Activated CD4-positive, alpha-beta T cell treated with anti-CD3 and anti-CD28 coated beads for 1 hour (primary cell): Measurements from ENCODE around the gene DNASE1L1.

Experiments
- DNase-seq: peaks from one replicate; pipeline ENCODE4 v3.0.0-alpha.2; 2020

The DNASE1L1 gene

GRCh38 chrX:154380787-154381186, 28.3 kb downstream of the DNASE1L1 start:
- DNase-seq: no peak

DNA sequence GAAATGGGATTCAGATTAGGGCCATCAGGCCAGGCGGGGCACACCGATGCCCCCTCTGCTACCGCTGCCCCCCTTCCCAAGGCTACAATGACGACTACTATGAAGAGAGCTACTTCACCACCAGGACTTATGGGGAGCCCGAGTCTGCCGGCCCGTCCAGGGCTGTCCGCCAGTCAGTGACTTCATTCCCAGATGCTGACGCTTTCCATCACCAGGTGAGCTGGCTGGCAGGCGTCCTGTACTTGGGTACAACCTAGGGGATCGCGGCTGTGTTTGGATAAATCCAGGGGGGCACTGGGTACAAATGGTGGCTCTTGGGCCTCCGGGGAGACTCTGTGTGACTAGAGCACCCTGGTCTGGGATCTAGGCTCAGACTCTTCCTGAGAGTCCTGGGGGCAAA, 28.9 kb downstream of the DNASE1L1 start:
- DNase-seq: no peak

- DNase-seq: no peak
Measured at GRCh38 chrX:154379569-154379951, 29.5 kb downstream of the DNASE1L1 start.

- peak; percentile 94 for DNase-seq
Measured at GRCh38 chrX:154378799-154379568, 30.1 kb downstream of the DNASE1L1 start, which contains the start of gene EMD. EMD (plus strand) TSS chrX:154379295; CDS start chrX:154379485, 190 bp downstream.

DNA sequence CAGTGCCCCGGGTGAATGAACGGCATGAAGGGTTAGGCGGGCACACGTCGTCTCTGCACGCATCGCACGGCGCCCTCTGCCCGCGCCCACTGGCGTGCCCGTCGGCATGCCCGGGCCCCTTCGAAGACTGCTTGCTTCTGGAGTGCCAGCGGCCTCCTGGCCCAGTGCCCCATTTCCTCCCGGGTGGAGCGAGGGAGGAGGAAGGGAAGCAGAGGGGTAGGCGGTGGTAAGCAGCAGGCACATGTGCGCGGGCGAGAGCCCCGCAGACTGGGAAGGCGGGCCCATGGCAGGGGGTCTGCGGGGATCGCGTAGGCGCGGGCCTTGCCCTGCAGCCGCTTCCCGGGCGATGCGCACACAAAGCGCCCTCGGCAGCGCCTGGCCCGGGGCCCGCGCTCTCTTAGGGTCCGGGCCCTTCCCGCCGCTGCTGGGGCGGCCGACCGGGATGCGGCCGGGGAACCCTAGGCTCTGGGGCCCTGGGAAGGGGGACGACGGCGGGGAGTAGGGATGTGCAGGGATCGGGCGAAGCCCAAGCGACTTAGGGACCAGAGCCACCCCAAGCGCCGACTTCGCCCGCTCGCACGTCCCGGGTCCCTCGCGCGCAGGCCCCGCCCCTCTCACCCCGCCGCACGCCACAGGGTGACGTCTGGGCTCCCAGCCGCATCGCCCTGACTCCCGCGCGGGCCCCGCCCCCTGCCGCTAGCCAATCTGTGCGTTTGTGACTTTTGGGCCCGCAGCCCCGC, 30.8 kb downstream of the DNASE1L1 start:
- DNase-seq: no peak

DNA sequence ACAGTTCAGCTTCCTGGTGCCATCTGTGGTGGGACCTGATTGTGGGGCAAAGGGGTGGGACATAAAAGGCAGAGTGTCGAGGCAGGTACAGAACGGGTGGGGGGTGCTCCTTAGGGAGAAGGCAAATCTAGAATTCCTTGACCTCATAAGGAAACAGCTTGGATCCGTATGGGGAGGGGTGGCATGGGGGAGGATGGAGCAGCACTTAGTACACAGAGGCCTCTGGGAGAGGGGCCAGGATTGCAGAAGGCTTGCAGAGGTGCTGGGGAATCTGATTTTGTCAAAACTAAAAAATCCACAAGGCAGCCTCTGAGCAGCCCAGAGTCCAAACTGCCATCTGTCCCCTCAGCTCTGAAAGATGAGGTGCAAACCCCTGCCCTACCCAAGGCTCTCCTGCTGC, 32.3 kb downstream of the DNASE1L1 start:
- DNase-seq: no peak

- no peak for DNase-seq
Measured at GRCh38 chrX:154375156-154375504, 33.9 kb downstream of the DNASE1L1 start.

GRCh38 chrX:154374313-154375155, 34.5 kb downstream of the DNASE1L1 start, which contains the start of gene FLNA:
FLNA (minus strand) TSS chrX:154374634; CDS start chrX:154371245, 3,389 bp downstream.
- DNase-seq: no peak

GRCh38 chrX:154373340-154374306, 35.4 kb downstream of the DNASE1L1 start:
- DNase-seq: no peak

GRCh38 chrX:154372612-154373022, 36.4 kb downstream of the DNASE1L1 start:
- DNase-seq: no peak

GRCh38 chrX:154371789-154372300, 37.2 kb downstream of the DNASE1L1 start:
- no peak for DNase-seq

DNA sequence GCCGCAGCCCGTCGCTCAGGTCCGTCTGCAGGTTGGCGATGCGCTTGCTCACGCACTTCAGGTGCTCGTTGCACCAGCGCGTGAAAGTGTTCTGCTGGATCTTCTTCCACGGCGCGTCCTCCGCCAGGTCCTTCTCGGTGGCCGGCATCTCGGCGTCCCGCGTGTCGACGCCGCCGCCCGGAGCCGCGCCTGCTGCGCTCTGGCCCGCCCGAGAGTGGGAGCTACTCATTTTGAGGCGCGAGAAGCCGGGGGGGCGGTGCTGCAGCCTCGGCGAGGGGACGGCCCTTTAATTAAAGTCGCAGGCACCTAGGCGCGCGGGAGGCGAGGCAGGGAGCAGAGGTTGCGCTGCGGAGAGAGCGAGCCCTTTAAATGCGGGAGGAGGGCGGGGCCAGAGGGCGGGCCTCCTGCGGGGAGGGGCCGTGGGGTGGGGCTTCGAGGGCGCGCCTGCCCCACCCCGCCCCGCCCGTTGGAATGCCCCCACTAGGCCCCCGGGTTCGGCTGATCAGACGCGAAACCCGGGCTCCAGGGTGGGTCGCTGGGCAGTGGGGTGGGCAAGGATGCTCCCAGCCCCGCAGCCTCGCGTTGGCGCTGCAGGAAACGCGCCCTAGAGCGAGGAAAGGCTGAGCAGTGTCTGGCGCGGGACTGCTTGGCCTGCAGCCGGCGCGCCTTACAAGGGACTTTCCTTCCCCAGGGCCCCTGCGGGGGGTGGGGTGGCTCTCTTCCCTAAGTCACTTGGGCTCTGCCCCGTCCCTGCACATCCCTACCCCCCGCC, 37.9 kb downstream of the DNASE1L1 start:
- peak; percentile 88 for DNase-seq

DNA sequence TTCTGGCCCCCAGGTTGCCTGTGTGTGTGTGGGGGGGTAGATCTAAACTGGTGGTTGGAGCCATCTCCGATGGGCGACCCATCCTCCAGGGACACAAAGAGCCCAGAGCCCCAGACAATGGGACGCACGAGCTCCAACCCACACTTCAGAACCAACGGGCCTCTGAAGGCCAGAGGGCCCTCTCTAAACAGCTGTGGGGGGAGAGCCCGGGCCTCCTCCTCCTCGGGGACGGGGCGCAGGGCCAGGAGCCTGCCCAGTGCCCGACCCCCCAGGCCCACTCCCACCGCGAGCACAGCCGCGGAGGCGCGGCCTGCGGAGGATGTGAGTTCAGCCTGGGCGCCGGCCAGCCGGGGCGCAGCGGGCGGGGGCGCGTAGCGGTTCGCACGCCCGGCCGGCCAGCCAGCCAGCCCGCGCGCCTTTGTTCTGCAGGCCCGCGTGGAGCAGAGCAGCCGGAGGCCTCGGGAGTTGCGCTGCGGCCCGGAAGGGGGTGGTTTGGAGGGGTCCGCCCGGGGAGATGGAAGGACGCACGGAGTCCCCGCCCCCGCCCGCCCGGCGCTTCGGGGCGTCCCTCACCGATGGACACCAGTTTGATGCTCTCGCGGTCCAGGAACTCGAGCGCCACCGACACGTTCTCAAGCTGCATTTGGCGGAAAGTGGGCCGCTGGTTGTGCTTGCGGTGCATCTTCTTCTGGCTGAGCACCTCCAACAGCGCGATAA, 38.6 kb downstream of the DNASE1L1 start:
- no peak for DNase-seq

DNA sequence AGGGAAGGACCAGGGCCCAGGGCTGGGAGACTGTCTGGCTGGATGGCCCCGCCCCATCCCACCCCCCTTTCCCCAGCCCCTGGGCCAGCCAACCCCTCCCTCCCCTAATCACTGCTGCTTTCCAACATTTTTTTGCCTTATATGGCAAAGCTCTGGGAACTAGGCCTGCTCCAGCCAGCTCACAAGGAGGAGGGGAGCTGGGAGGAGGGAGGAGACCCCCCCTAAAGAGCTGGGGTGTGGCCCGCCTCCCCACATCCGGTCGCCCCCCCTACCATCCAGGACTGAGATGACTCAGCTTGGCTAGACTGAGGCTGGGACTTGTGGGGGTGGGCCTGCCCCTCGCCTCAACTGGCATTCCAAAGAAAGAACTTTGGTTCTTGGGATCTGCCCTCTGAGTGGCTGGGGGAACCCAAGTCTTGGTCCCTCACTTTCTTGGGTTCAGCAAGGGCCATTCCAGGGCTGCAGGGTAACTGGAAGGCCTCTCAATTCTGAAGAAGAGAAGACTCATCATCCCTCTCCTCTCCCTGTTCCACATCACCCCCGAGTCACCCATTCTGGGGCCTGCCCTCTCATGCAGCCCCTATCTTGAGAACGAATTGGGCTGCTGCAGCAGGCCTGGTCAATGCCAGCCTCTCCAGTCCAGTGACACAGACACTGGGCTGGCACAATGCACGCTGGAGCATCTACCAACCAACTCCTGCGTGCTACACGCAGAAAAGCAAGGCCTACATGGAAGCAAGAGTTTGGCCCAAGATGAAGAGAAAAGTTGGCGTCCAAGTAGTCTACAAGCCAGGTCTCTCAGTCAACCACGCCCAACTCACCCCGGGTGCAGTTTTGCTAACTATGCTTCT, 39.4 kb downstream of the DNASE1L1 start:
- peak; percentile 51 for DNase-seq

DNA sequence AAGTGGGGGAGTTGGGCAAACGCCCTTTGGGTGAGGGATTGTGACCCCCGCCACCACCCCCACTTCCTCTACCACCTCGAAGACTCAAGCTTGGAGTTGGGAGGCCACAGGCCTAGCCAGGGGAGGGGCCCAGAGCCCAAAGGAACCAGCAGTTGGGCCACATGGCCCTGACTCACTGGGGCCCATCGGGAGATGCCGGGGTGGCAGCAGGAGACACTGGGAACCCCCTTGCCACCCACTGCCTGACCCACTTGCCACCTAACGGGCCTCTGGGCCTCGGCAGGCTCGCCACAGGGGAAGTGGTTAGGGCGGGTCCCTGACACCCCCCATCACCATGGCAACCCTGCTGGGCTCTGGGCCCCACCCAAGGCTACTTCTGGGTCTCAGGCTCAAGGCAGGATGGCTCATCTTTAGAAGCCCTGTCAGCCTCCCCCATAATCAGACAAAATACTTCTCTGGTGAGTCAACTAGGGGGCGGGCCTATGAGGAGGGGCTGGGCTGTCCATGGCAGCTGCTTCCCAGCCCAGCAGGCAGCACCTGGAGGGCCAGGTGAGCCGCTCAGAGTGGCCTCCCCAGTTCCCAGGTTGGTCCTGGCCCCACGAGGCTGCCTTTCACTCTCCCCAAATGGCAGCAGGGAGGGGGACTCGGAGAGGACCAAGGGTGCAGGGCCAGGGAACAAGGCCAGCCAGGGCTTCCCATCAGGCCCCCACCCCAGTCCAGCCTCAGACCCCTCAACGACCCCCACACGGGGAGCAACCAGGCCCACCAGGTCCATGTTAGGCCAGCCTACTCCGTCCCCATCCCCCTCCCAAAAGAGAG, 40.2 kb downstream of the DNASE1L1 start:
- DNase-seq: peak; percentile 79

DNA sequence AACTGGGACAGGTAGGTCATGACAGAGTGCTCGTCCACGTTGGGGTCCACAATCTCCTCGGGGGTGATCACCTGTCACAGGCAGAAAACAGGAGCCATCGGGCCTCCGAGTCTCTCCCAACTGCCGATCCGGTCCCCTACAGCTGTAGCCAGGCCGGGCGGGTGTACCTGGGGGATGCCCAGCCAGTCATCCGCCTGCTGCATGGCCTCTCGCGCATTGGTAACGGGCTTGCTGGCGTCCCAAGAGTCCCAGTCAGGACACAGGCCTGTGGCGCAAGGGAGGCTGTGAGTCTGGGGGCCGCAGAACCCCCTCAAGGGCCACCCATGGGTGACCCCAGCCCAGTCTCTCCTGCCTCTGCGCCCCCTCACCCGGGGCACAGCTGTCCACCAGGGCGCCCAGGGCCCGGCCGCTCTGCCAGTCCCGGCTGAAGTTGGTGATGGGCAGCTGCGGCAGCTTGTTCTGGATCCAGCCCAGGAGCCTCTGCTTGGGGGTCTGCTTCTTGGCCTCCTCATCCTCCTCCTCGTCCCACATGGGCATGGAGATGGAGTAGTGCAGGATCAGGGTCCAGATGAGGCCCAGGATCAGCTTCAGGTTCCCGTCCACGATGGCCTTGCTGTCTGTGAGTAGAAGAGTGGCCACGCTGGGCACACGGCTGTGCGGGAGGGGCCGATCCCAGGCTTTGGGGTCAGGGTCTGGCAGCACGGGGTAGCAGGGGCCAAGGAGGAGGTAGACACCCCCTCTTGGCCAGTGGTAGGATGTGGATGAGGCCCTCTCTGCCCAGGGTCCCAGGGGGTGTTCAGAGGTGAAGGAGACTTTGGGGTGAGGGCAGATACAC, 41.4 kb downstream of the DNASE1L1 start:
- DNase-seq: no peak

- DNase-seq: no peak
Measured at GRCh38 chrX:154366666-154367055, 42.4 kb downstream of the DNASE1L1 start.
